ENCODE results near the gene ABHD17B.

The ABHD17B gene

GRCh38 chr9:71875345-71875744 is 35.6 kb downstream of the ABHD17B start:
- DNase-seq = no peak

- DNase-seq = no peak
Measured at GRCh38 chr9:71863631-71864030, 47.4 kb downstream of the ABHD17B start.

GRCh38 chr9:71861618-71862017 is 49.4 kb downstream of the ABHD17B start:
- no peak for DNase-seq

GRCh38 chr9:71859939-71860338 is 51.1 kb downstream of the ABHD17B start:
- DNase-seq = no peak

GRCh38 chr9:71858812-71859211 is 52.2 kb downstream of the ABHD17B start:
- DNase-seq = no peak

GRCh38 chr9:71858102-71858798 is 52.7 kb downstream of the ABHD17B start:
- DNase-seq = no peak

GRCh38 chr9:71857159-71857558 is 53.8 kb downstream of the ABHD17B start:
- no peak for DNase-seq

GRCh38 chr9:71854811-71855210 is 56.2 kb downstream of the ABHD17B start:
- DNase-seq = no peak

GRCh38 chr9:71853084-71853483 is 57.9 kb downstream of the ABHD17B start:
- no peak for DNase-seq

- DNase-seq = no peak
Measured at GRCh38 chr9:71850996-71851395, 60.0 kb downstream of the ABHD17B start.

- no peak for DNase-seq
Measured at GRCh38 chr9:71847892-71848291, 63.1 kb downstream of the ABHD17B start.

- no peak for DNase-seq
Measured at GRCh38 chr9:71844808-71845207, 66.2 kb downstream of the ABHD17B start.

GRCh38 chr9:71839668-71840067 is 71.3 kb downstream of the ABHD17B start:
- DNase-seq = no peak

GRCh38 chr9:71835596-71835995 is 75.4 kb downstream of the ABHD17B start:
- no peak for DNase-seq

GRCh38 chr9:71830929-71831328 is 80.1 kb downstream of the ABHD17B start:
- DNase-seq = no peak

GRCh38 chr9:71830153-71830552 is 80.8 kb downstream of the ABHD17B start:
- no peak for DNase-seq

- no peak for DNase-seq
Measured at GRCh38 chr9:71826279-71826678, 84.7 kb downstream of the ABHD17B start.

GRCh38 chr9:71824257-71824656 is 86.7 kb downstream of the ABHD17B start:
- DNase-seq = no peak

- no peak for DNase-seq
Measured at GRCh38 chr9:71822935-71823334, 88.1 kb downstream of the ABHD17B start.

- no peak for DNase-seq
Measured at GRCh38 chr9:71822456-71822855, 88.5 kb downstream of the ABHD17B start.

GRCh38 chr9:71821405-71821804 is 89.6 kb downstream of the ABHD17B start:
- no peak for DNase-seq

GRCh38 chr9:71820403-71820921 is 90.5 kb downstream of the ABHD17B start:
- DNase-seq = no peak

GRCh38 chr9:71819115-71819739 is 91.8 kb downstream of the ABHD17B start:
- DNase-seq = peak; percentile 42

GRCh38 chr9:71816916-71817451 is 94.0 kb downstream of the ABHD17B start:
- no peak for DNase-seq
